Activated CD4-positive, alpha-beta memory T cell treated with anti-CD3 and anti-CD28 coated beads, Interleukin-2, amount 10 ng/mL, durations not matched to agents 7 days and 5 days (primary cell): ENCODE data around the gene KLRF2. TPM values are rescaled to one million over a fixed set of nuclear protein-coding genes. Genes with fewer than 3 reads are reported as not detected.
"Not testable (repeated sequence)": the region's sequence is repeated elsewhere in the genome, so short reads cannot be mapped to it uniquely, and the experiment has no call there.

ENCODE experiments used
- CTCF ChIA-PET: fragments of 350-600 bp; sonication (Branson Sonifier 250); formaldehyde crosslinking; loops from one replicate; lab custom pipeline; 2021; ENCODE audit warnings: antibody characterized with exemption, inconsistent platforms; lab: Charles Lee
- POLR2A ChIA-PET: fragments of 350-600 bp; sonication (Branson Sonifier 250); formaldehyde crosslinking; loops from one replicate; lab custom pipeline; 2021; ENCODE audit warnings: antibody characterized with exemption; lab: Charles Lee
- DNase-seq: peaks from one replicate; pipeline ENCODE4 v3.0.0-alpha.2; 2020
- H3K27ac Mint-ChIP-seq: one replicate; pipeline ENCODE4 v1.8.0; 2021; ENCODE audit warnings: mild to moderate bottlenecking, mixed read lengths
- H3K27me3 Mint-ChIP-seq: one replicate; pipeline ENCODE4 v1.8.0; 2021; ENCODE audit warnings: mixed read lengths
- H3K36me3 Mint-ChIP-seq: one replicate; pipeline ENCODE4 v1.8.0; 2021; ENCODE audit warnings: low read depth, mixed read lengths
- H3K4me1 Mint-ChIP-seq: one replicate; pipeline ENCODE4 v1.8.0; 2021; ENCODE audit warnings: mixed read lengths
- H3K4me3 Mint-ChIP-seq: one replicate; pipeline ENCODE4 v1.8.0; 2021; ENCODE audit warnings: mild to moderate bottlenecking, mixed read lengths
- H3K9me3 Mint-ChIP-seq: one replicate; pipeline ENCODE4 v1.8.0; 2021; ENCODE audit warnings: mixed read lengths
- total RNA-seq, 2 experiments: library from RNA; stranded (reverse); gene quantifications; one replicate each; pipeline ENCODE4 v1.2.3, GENCODE V29; 2021

The KLRF2 gene
- total RNA-seq, 2 experiments from 2014 or later, result not detected

DNA sequence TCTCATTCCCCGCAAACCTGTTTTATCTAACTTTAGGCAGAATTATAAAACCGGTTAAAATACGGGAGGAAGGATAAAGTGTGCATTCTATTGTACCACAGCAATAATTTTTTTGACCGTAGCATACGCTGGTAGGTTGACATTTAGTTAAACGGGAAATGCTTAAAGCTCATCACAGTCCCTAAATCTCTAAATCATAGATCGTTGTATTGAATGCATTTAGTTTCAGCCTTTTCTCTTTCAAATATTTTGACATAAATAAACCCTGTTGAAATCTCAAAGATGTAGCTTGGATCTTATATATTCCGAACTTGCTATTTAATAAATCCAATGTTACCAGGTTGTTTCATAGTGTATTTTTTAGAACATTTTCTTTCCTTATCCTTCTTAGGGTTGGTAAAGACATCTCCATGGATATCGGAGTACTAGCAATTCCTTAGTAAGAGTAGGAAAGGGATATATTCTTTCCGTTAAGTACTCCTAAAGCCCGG, 12.9 kb upstream of the KLRF2 start:
- peaks cover 7% of the 10 kb centered on the region for H3K9me3 Mint-ChIP-seq
- H3K27me3 Mint-ChIP-seq, result no peaks in the 10 kb centered on the region
- H3K27ac Mint-ChIP-seq, result peak overlapping the region; percentile 92
- CTCF ChIA-PET, result interaction anchor here (0.6 to 4.1 kb wide), 8 partner anchors 39 to 1211 kb away, joined by 3 to 34 read pairs (median 6); no protein-coding TSS in a partner anchor
- H3K4me3 Mint-ChIP-seq, result peak overlapping the region; percentile 85
- POLR2A ChIA-PET, result interaction anchor here (0.6 to 6.6 kb wide), 15 partner anchors 10 to 419 kb away, joined by 3 to 298 read pairs (median 15); partner anchors contain the start of genes CD69 and CLEC2D
- H3K4me1 Mint-ChIP-seq, result peaks cover 30% of the 10 kb centered on the region
- H3K36me3 Mint-ChIP-seq, result peaks cover 33% of the 10 kb centered on the region
- no peak for DNase-seq

DNA sequence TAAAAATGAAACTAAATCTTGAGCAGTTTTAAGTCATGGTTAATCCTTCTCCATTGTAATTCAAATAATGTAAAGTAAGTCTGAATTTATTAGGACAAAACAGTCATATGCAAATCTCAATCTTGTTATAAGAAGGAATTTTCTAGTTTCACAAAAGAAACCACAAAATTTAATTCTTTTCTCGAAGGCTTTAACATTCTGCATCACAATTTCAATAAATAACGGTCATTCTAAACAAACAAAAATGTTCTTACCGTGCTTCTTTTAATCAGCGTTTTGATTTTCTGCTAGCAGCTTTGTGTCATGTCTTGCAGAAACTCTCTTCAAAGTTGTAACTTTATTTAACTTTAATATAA, 12.4 kb upstream of the KLRF2 start:
- Mint-ChIP-seq H3K27ac (peak overlapping the region; percentile 92), H3K27me3 (no peaks in the 10 kb centered on the region), H3K4me1 (peaks cover 24% of the 10 kb centered on the region), H3K9me3 (peaks cover 3% of the 10 kb centered on the region), H3K36me3 (peaks cover 28% of the 10 kb centered on the region), H3K4me3 (peak overlapping the region; percentile 85)
- ChIA-PET POLR2A (interaction anchor here (0.6 to 6.6 kb wide), 20 partner anchors 11 to 340 kb away, joined by 3 to 298 read pairs (median 7); partner anchors contain the start of genes CD69, CLEC12B and CLEC2D), CTCF (interaction anchor here (0.8 to 4.1 kb wide), 5 partner anchors 38 to 126 kb away, joined by 3 to 34 read pairs (median 9); no protein-coding TSS in a partner anchor)
- no peak for DNase-seq

DNA sequence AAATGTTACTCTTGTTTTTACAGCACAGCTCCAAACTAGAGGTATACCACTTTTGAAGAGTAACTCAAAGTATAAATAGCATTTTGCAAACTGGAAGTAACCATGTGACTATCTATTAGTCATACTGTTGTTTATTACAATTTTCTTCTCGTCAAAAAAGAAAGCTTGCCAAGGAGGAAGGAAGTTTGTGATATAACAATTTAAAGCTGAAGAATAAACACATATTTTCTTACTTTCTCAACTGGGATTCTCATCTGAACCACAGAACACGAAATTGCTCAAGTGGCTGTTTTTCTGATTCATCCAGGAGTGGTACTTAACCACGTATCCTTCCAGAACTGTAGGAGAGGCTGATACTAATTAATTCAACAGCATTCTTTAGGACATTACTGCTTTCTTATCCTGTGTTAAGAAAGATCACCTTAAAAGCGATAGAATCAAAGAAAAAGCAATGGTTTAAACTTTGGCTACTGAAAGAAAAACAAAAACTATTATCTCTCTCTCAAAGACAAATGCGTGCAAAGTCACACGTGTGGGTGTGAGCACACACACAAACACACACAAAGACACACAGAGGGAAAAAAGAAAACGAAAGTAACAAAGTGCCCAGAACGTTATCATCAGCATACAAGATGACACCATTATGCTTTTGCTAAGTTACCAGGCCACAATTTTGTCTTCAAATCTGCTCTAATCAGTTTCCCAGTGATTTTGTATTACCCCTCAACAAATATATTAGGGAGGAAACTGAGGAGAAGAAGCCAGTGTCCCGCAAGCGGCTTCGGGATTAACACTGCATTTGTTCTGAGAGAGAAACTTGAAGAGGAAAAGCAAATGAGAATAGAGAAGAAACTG, 11.8 kb upstream of the KLRF2 start, which contains the start of gene CLEC2B:
Gene CLEC2B, minus strand, starts transcription at position 48 of the 855 bp plus-strand sequence.
- peak within 1 kb of the TSS; percentile 85 for H3K4me3 Mint-ChIP-seq
- peaks cover 22% of the 10 kb centered on the region for H3K36me3 Mint-ChIP-seq
- H3K27ac Mint-ChIP-seq, result peak within 1 kb of the TSS; percentile 92
- peaks cover 19% of the 10 kb centered on the region for H3K4me1 Mint-ChIP-seq
- no peaks in the 10 kb centered on the region for H3K27me3 Mint-ChIP-seq
- DNase-seq, result no peak
- ChIA-PET CTCF (interaction anchor here (1.0 to 4.1 kb wide), 5 partner anchors 37 to 127 kb away, joined by 3 to 34 read pairs (median 9); no protein-coding TSS in a partner anchor), POLR2A (interaction anchor here (0.6 to 6.6 kb wide), 19 partner anchors 12 to 339 kb away, joined by 3 to 298 read pairs (median 7); partner anchors contain the start of genes CD69, CLEC12B and CLEC2D)
- no peaks in the 10 kb centered on the region for H3K9me3 Mint-ChIP-seq

DNA sequence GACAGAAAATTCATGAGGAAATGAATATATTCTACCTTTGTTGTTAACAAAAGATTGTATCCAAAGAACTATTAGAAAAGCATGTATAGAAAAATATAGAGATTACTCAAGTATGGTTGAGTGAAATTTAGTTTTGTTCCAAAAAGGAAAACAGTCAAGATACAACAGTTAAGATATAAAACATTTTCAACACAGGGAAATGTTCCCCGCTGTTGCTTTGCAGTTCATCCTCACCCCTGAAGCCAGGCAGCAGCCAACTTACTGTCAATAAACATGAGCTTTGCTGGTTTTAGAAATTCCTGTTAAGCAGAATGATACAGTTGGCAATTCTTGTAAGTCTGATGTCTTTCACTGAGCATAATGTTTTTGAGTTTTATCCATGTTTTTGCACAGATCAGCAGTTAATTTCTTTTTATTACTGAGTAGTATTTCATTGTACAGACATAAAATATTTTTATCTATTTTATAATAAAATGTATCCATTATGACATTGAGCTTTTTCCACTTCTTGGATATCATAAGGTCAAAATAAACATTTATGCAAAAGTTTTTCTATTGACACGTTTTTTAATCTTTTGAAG, 10.9 kb upstream of the KLRF2 start:
- Mint-ChIP-seq H3K4me1 (peaks cover 13% of the 10 kb centered on the region), H3K36me3 (peaks cover 14% of the 10 kb centered on the region), H3K27me3 (no peaks in the 10 kb centered on the region), H3K27ac (peak overlapping the region; percentile 92), H3K9me3 (no peaks in the 10 kb centered on the region), H3K4me3 (peak overlapping the region; percentile 85)
- DNase-seq, result no peak
- ChIA-PET POLR2A (interaction anchor here (0.7 to 3.1 kb wide), 4 partner anchors 78 to 128 kb away, joined by 3 to 31 read pairs (median 4); partner anchors contain the start of gene CD69), CTCF (interaction anchor here (1.0 kb wide), 1 partner anchor 73 kb away, joined by 3 read pairs; no protein-coding TSS in a partner anchor)

DNA sequence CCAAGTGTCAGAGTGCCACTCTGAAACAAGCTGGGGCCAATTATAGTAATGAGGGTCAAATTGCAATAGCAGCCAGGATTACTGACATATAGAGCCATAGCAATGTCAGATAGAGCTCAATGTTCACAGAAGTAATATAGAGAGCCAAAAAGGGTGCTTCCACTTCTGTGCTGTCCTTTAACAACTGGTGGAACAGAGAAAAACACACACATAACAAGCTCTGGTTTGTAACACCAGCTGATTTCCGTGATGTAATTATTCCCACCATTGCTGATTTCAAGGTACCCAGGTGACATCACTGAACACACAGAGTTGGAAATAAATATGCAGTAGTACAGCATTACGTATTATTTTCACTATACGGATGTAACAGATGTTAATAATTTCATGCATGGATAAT, 9.1 kb upstream of the KLRF2 start:
- Mint-ChIP-seq H3K27me3 (no peaks in the 10 kb centered on the region), H3K9me3 (no peaks in the 10 kb centered on the region), H3K27ac (no peak overlapping the region), H3K4me3 (no peak overlapping the region), H3K36me3 (peaks cover 5% of the 10 kb centered on the region), H3K4me1 (peaks cover 9% of the 10 kb centered on the region)
- no peak for DNase-seq
- ChIA-PET CTCF (interaction anchor here (0.6 to 2.4 kb wide), 4 partner anchors 35 to 130 kb away, joined by 3 to 7 read pairs (median 6); no protein-coding TSS in a partner anchor), POLR2A (interaction anchor here (0.8 to 1.2 kb wide), 3 partner anchors 21 to 121 kb away, joined by 3 read pairs; no protein-coding TSS in a partner anchor)

DNA sequence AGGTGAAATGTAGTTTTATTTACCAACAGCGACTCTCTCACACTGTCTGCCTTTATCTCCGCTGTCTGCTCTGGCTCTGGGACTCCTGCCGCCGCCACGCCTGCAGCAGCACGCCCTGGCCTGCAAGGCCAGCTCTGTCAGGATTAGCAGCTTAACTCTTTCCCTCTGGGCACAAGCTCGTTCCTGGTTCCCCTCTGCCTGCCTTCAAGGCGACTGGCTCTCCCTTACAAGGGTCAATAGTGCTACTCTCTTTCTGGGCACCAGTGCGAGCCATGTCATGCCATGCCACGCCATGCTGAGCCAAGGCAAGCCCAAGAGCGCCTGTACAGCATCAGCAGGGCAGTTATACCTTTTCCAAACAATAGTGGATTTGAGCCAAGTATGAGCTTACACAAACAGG, 8.5 kb upstream of the KLRF2 start:
- H3K4me1 Mint-ChIP-seq, result peaks cover 9% of the 10 kb centered on the region
- CTCF ChIA-PET, result interaction anchor here (1.2 to 2.4 kb wide), 3 partner anchors 34 to 130 kb away, joined by 3 to 7 read pairs (median 6); no protein-coding TSS in a partner anchor
- no peak overlapping the region for H3K27ac Mint-ChIP-seq
- no peak overlapping the region for H3K4me3 Mint-ChIP-seq
- H3K36me3 Mint-ChIP-seq, result no peaks in the 10 kb centered on the region
- H3K27me3 Mint-ChIP-seq, result no peaks in the 10 kb centered on the region
- DNase-seq, result no peak
- H3K9me3 Mint-ChIP-seq, result no peaks in the 10 kb centered on the region
- POLR2A ChIA-PET, result interaction anchor here (0.8 to 1.2 kb wide), 2 partner anchors 21 to 114 kb away, joined by 3 read pairs; no protein-coding TSS in a partner anchor

DNA sequence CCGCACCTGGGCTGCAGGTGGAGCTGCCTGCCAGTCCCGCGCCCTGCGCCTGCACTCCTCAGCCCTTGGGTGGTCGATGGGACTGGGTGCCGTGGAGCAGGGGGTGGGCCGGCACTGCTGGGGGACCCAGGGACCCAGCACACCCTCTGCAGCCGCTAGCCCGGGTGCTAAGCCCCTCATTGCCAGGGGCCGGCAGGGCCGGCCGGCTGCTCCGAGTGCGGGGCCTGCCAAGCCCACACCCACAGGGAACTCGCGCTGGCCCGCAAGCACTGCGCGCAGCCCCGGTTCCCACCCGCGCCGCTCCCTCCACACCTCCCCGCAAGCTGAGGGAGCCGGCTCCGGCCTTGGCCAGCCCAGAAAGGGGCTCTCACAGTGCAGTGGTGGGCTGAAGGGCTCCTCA, 5.2 kb upstream of the KLRF2 start:
- H3K27me3 Mint-ChIP-seq, CTCF ChIA-PET, POLR2A ChIA-PET, H3K9me3 Mint-ChIP-seq, DNase-seq, H3K27ac Mint-ChIP-seq, H3K4me3 Mint-ChIP-seq, H3K36me3 Mint-ChIP-seq: not testable (repeated sequence)
- H3K4me1 Mint-ChIP-seq, result peaks cover 10% of the 10 kb centered on the region

DNA sequence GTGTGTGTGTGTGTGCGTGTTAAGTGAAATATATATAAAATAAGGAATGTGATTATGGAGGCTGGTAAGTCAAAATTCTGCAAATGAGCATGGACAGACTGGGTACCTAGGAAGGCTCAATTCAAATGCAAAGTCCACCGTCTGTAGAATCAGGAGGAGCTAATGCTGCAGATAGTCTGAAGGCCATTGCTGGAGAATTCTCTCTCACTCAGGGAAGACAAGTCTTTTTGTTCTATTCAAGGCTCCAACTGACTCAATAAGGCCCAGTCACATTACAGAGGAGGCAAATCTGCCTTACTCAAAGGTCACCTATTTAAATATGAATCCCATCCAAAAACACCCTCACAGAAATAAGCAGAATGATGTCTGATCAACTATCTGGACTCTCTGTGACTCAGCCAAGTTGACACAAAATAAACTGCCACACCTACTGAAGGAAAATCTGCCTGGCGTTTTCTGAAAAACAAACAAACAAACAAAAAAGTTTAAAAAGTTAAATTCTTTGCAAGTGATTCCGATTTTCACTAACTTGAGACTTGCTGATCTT, 684 bp upstream of the KLRF2 start:
- POLR2A ChIA-PET, result interaction anchor here (1.2 to 2.0 kb wide), 2 partner anchors 14 to 120 kb away, joined by 3 to 9 read pairs; partner anchors contain the start of gene CD69
- H3K27me3 Mint-ChIP-seq, result peaks cover 1% of the 10 kb centered on the region
- CTCF ChIA-PET, result no interaction called here
- H3K27ac Mint-ChIP-seq, result no peak overlapping the region
- H3K36me3 Mint-ChIP-seq, result no peaks in the 10 kb centered on the region
- no peak for DNase-seq
- no peak overlapping the region for H3K4me3 Mint-ChIP-seq
- no peaks in the 10 kb centered on the region for H3K9me3 Mint-ChIP-seq
- peaks cover 14% of the 10 kb centered on the region for H3K4me1 Mint-ChIP-seq

DNA sequence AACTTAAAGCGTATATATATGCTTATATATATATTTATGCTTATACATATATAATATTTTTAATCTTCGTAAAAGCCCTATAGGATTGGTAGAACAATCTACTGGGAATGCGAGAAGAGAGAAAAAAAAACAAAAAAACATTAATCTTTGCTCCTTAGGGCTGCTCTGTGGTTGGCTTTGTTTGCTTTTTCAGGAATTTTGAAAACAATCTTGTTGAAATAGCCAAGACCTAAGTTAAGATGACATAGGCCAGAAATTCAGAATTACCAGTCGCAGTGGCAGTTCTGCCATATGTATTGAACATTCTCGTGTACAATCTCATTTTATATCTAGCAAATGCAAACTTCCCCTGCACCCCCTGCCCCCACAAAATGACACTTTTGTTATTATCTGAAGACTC, 699 bp downstream of the KLRF2 start:
- Mint-ChIP-seq H3K36me3 (no peaks in the 10 kb centered on the region), H3K27ac (no peak overlapping the region), H3K4me3 (no peak overlapping the region), H3K27me3 (peaks cover 1% of the 10 kb centered on the region), H3K9me3 (no peaks in the 10 kb centered on the region), H3K4me1 (peaks cover 14% of the 10 kb centered on the region)
- DNase-seq, result no peak
- ChIA-PET POLR2A (no interaction called here), CTCF (no interaction called here)

DNA sequence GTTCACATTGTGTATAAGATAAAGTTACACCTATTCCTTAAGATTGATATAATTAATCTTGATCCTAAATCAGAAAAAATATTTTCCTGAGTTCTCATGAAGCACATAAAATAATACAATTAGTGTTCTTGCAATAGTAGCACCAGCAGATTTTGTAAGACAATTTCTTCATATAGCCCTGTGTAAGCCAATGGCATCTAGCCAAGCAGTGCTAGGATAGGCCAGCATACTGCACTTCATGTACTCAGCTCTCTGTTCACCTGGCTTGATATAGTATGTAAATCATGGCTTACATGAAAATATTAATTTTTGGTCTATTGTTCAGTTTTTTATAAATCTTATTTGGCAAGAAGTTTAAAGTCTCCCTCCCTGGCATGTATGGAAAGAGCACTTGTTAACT, 1.9 kb downstream of the KLRF2 start:
- Mint-ChIP-seq H3K27ac (no peak overlapping the region), H3K4me1 (peaks cover 14% of the 10 kb centered on the region), H3K27me3 (peaks cover 1% of the 10 kb centered on the region), H3K9me3 (no peaks in the 10 kb centered on the region), H3K36me3 (no peaks in the 10 kb centered on the region), H3K4me3 (no peak overlapping the region)
- POLR2A ChIA-PET, result no interaction called here
- CTCF ChIA-PET, result no interaction called here
- DNase-seq, result no peak

DNA sequence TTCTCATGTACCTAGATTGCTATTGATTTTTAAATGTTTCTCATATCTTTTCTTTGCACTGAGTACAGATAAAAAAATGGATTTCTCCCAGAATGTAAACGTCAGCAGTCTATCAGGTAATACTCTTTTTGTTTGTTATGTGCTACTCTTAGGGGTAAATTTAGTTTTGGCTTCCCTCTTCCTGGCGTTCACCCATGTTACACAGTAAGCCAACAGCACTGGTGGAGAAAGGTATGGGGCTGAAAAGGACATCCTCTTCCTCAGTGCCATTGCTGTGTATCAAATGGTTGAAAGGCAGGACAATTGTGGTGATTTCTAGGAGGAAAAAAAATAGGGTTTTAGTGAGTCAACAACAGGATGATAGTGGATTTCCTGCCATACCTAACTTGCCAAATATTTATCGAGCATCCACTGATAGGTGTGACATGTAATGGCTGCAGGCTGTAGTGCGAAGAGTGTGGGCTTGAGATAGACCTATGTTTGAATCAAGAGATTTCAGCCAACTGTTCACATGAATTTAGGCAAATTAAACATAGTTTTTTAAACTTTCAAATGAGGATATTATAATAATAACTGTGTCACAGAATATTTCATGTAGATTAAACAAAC, 7.5 kb downstream of the KLRF2 start:
- POLR2A ChIA-PET, result no interaction called here
- H3K4me3 Mint-ChIP-seq, result no peak overlapping the region
- peaks cover 8% of the 10 kb centered on the region for H3K4me1 Mint-ChIP-seq
- H3K9me3 Mint-ChIP-seq, result no peaks in the 10 kb centered on the region
- DNase-seq, result no peak
- no peak overlapping the region for H3K27ac Mint-ChIP-seq
- CTCF ChIA-PET, result no interaction called here
- H3K36me3 Mint-ChIP-seq, result no peaks in the 10 kb centered on the region
- H3K27me3 Mint-ChIP-seq, result peaks cover 3% of the 10 kb centered on the region
